ENCODE measurements around the gene ITGAV.

GRCh38 chr2:186690786-186691185 lies 100.9 kb downstream of the ITGAV start:
- TF ChIP-seq POLR2A (IDR thresholded peaks at IDR 0.05) (no peak), CTCF (IDR thresholded peaks at IDR 0.05) (no peak), EP300 (IDR thresholded peaks at IDR 0.05) (no peak)
